Measurements from ENCODE around the gene CYB561.

Gene CYB561

GRCh38 chr17:63445954-63446752 is at the start of gene CYB561:
CYB561 (minus strand) TSS chr17:63446306; CDS start chr17:63437547, 8,759 bp downstream.
- Mint-ChIP-seq H3K27me3 (peaks cover 22% of the 10 kb centered on the region), H3K36me3 (ENCODE audit: low read depth) (no peaks in the 10 kb centered on the region), H3K9me3 (no peaks in the 10 kb centered on the region), H3K4me3 (peak within 1 kb of the TSS; percentile 75), H3K27ac (peak within 1 kb of the TSS; percentile 85), H3K4me1 (ENCODE audit: low read depth) (peaks cover 60% of the 10 kb centered on the region)
- intact Hi-C loops (cut with micrococcal nuclease), result loop anchor here (1.0 to 2.0 kb wide), 3 partner anchors 15 to 104 kb away; partner anchors contain the start of genes ACE and DCAF7

GRCh38 chr17:63495491-63495890 is 49.4 kb upstream of the CYB561 start:
- H3K4me1 Mint-ChIP-seq (ENCODE audit: low read depth), result peaks cover 40% of the 10 kb centered on the region
- intact Hi-C loops (cut with micrococcal nuclease), result no loop called here
- H3K27me3 Mint-ChIP-seq, result no peaks in the 10 kb centered on the region
- H3K36me3 Mint-ChIP-seq (ENCODE audit: low read depth), result peaks cover 84% of the 10 kb centered on the region
- no peaks in the 10 kb centered on the region for H3K9me3 Mint-ChIP-seq
- no peak overlapping the region for H3K4me3 Mint-ChIP-seq
- peak overlapping the region; percentile 16 for H3K27ac Mint-ChIP-seq

- no peaks in the 10 kb centered on the region for H3K27me3 Mint-ChIP-seq
- peaks cover 94% of the 10 kb centered on the region for H3K36me3 Mint-ChIP-seq (ENCODE audit: low read depth)
- H3K4me1 Mint-ChIP-seq (ENCODE audit: low read depth), result peaks cover 33% of the 10 kb centered on the region
- no peaks in the 10 kb centered on the region for H3K9me3 Mint-ChIP-seq
- H3K27ac Mint-ChIP-seq, result no peak overlapping the region
- intact Hi-C loops (cut with micrococcal nuclease), result no loop called here
- H3K4me3 Mint-ChIP-seq, result no peak overlapping the region
Observed at GRCh38 chr17:63494300-63494928, 48.3 kb upstream of the CYB561 start.

- Mint-ChIP-seq H3K4me3 (no peak overlapping the region), H3K27ac (no peak overlapping the region), H3K27me3 (no peaks in the 10 kb centered on the region), H3K4me1 (ENCODE audit: low read depth) (peaks cover 23% of the 10 kb centered on the region), H3K36me3 (ENCODE audit: low read depth) (peaks cover 100% of the 10 kb centered on the region), H3K9me3 (no peaks in the 10 kb centered on the region)
- intact Hi-C loops (cut with micrococcal nuclease), result no loop called here
Observed at GRCh38 chr17:63493411-63493810, 47.3 kb upstream of the CYB561 start.

- Mint-ChIP-seq H3K9me3 (no peaks in the 10 kb centered on the region), H3K4me3 (no peak overlapping the region)
- intact Hi-C loops (cut with micrococcal nuclease), result no loop called here
Observed at GRCh38 chr17:63492940-63493339, 46.8 kb upstream of the CYB561 start.

GRCh38 chr17:63491977-63492618 is 46.0 kb upstream of the CYB561 start:
- Mint-ChIP-seq H3K4me3 (no peak overlapping the region), H3K27me3 (peaks cover 3% of the 10 kb centered on the region), H3K4me1 (ENCODE audit: low read depth) (peaks cover 15% of the 10 kb centered on the region), H3K36me3 (ENCODE audit: low read depth) (peaks cover 100% of the 10 kb centered on the region), H3K9me3 (no peaks in the 10 kb centered on the region), H3K27ac (peak overlapping the region; percentile 38)
- intact Hi-C loops (cut with micrococcal nuclease), result no loop called here

More at GRCh38 chr17:63492940-63493339, 46.8 kb upstream of the CYB561 start:
- Mint-ChIP-seq H3K27ac (no peak overlapping the region), H3K4me1 (ENCODE audit: low read depth) (peaks cover 18% of the 10 kb centered on the region), H3K27me3 (no peaks in the 10 kb centered on the region), H3K36me3 (ENCODE audit: low read depth) (peaks cover 100% of the 10 kb centered on the region)

- no peak overlapping the region for H3K27ac Mint-ChIP-seq
- intact Hi-C loops (cut with micrococcal nuclease), result no loop called here
- no peaks in the 10 kb centered on the region for H3K9me3 Mint-ChIP-seq
- peaks cover 13% of the 10 kb centered on the region for H3K4me1 Mint-ChIP-seq (ENCODE audit: low read depth)
- peaks cover 3% of the 10 kb centered on the region for H3K27me3 Mint-ChIP-seq
- H3K4me3 Mint-ChIP-seq, result no peak overlapping the region
- peaks cover 100% of the 10 kb centered on the region for H3K36me3 Mint-ChIP-seq (ENCODE audit: low read depth)
Observed at GRCh38 chr17:63491413-63491812, 45.3 kb upstream of the CYB561 start.

- H3K27ac Mint-ChIP-seq, result no peak overlapping the region
- H3K27me3 Mint-ChIP-seq, result peaks cover 3% of the 10 kb centered on the region
- peaks cover 13% of the 10 kb centered on the region for H3K4me1 Mint-ChIP-seq (ENCODE audit: low read depth)
- intact Hi-C loops (cut with micrococcal nuclease), result no loop called here
- H3K9me3 Mint-ChIP-seq, result no peaks in the 10 kb centered on the region
- H3K36me3 Mint-ChIP-seq (ENCODE audit: low read depth), result peaks cover 100% of the 10 kb centered on the region
- no peak overlapping the region for H3K4me3 Mint-ChIP-seq
Observed at GRCh38 chr17:63490858-63491400, 44.8 kb upstream of the CYB561 start.

- intact Hi-C loops (cut with micrococcal nuclease), result no loop called here
- peaks cover 13% of the 10 kb centered on the region for H3K4me1 Mint-ChIP-seq (ENCODE audit: low read depth)
- H3K9me3 Mint-ChIP-seq, result no peaks in the 10 kb centered on the region
- no peak overlapping the region for H3K4me3 Mint-ChIP-seq
- peaks cover 100% of the 10 kb centered on the region for H3K36me3 Mint-ChIP-seq (ENCODE audit: low read depth)
- H3K27me3 Mint-ChIP-seq, result peaks cover 3% of the 10 kb centered on the region
- H3K27ac Mint-ChIP-seq, result no peak overlapping the region
Observed at GRCh38 chr17:63490329-63490728, 44.2 kb upstream of the CYB561 start.

- peaks cover 100% of the 10 kb centered on the region for H3K36me3 Mint-ChIP-seq (ENCODE audit: low read depth)
- peaks cover 12% of the 10 kb centered on the region for H3K4me1 Mint-ChIP-seq (ENCODE audit: low read depth)
- H3K27ac Mint-ChIP-seq, result peak overlapping the region; percentile 6
- H3K27me3 Mint-ChIP-seq, result peaks cover 3% of the 10 kb centered on the region
- H3K9me3 Mint-ChIP-seq, result no peaks in the 10 kb centered on the region
- intact Hi-C loops (cut with micrococcal nuclease), result no loop called here
- no peak overlapping the region for H3K4me3 Mint-ChIP-seq
Observed at GRCh38 chr17:63489291-63489690, 43.2 kb upstream of the CYB561 start.

- H3K36me3 Mint-ChIP-seq (ENCODE audit: low read depth), result peaks cover 100% of the 10 kb centered on the region
- peak overlapping the region; percentile 6 for H3K27ac Mint-ChIP-seq
- no peaks in the 10 kb centered on the region for H3K9me3 Mint-ChIP-seq
- no peak overlapping the region for H3K4me3 Mint-ChIP-seq
- H3K4me1 Mint-ChIP-seq (ENCODE audit: low read depth), result peaks cover 11% of the 10 kb centered on the region
- peaks cover 3% of the 10 kb centered on the region for H3K27me3 Mint-ChIP-seq
- intact Hi-C loops (cut with micrococcal nuclease), result no loop called here
Observed at GRCh38 chr17:63488851-63489250, 42.7 kb upstream of the CYB561 start.

- H3K27ac Mint-ChIP-seq, result peak overlapping the region; percentile 33
- peaks cover 100% of the 10 kb centered on the region for H3K36me3 Mint-ChIP-seq (ENCODE audit: low read depth)
- peaks cover 24% of the 10 kb centered on the region for H3K4me1 Mint-ChIP-seq (ENCODE audit: low read depth)
- H3K9me3 Mint-ChIP-seq, result no peaks in the 10 kb centered on the region
- H3K27me3 Mint-ChIP-seq, result peaks cover 3% of the 10 kb centered on the region
- H3K4me3 Mint-ChIP-seq, result no peak overlapping the region
- intact Hi-C loops (cut with micrococcal nuclease), result no loop called here
Observed at GRCh38 chr17:63487014-63487339, 40.9 kb upstream of the CYB561 start.

- Mint-ChIP-seq H3K36me3 (ENCODE audit: low read depth) (peaks cover 100% of the 10 kb centered on the region), H3K27me3 (peaks cover 3% of the 10 kb centered on the region), H3K4me1 (ENCODE audit: low read depth) (peaks cover 27% of the 10 kb centered on the region), H3K4me3 (no peak overlapping the region), H3K27ac (no peak overlapping the region), H3K9me3 (no peaks in the 10 kb centered on the region)
- intact Hi-C loops (cut with micrococcal nuclease), result no loop called here
Observed at GRCh38 chr17:63486317-63487013, 40.4 kb upstream of the CYB561 start.
